Measurements from ENCODE around the gene TMEM200B.

DNA sequence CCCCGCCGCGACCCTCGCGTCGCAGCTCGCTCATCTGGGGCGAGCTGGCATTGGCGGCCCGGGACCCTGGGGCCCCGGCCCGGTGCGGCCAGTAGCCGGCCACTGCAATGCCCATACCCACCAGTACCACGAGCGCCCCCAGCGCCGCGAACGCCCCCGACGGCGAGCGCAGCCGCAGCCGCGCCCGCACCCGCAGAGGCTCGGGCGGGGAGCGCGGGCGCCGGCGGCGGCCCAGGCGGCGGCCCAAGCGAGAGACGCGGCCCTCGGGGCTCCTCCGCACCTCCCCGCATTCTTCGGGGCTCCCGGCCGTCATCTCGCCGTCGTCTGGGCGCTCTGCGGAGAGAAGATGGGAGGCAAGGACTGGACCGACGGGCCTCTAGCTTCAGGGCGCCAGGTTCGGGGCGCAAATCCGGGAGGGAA, 2.2 kb downstream of the TMEM200B start:
- TF ChIP-seq POLR2A (IDR thresholded peaks at IDR 0.05; ENCODE audit: low read length) (no peak), GATA1 (IDR thresholded peaks at IDR 0.05; ENCODE audit: low read depth, low read length) (no peak)
